DOHH2 (cell line): ENCODE results near the gene PCSK9.

Experiments
- H3F3A ChIP-seq: fragments of 200-600 bp; sonication (generic), shearing (Covaris generic); 2 replicates; pipeline ENCODE4 v1.6.0; 2016; ENCODE audit warnings: antibody characterized with exemption, mild to moderate bottlenecking; ENCODE audit not compliant: control insufficient read depth, insufficient read depth
- H3K27ac ChIP-seq: fragments of 200-600 bp; sonication (generic); 2 replicates; pipeline ENCODE4 v1.5.1; 2014; ENCODE audit warnings: low read depth, mild to moderate bottlenecking, low read length, moderate library complexity
- H3K27me3 ChIP-seq: fragments of 200-600 bp; sonication (generic); 2 replicates; pipeline ENCODE4 v1.6.1; 2014; ENCODE audit warnings: mild to moderate bottlenecking, low read length, mixed read lengths; ENCODE audit not compliant: control insufficient read depth
- H3K36me3 ChIP-seq: fragments of 200-600 bp; sonication (generic); 2 replicates; pipeline ENCODE4 v1.6.1; 2014; ENCODE audit warnings: mild to moderate bottlenecking, low read length, moderate library complexity, mixed read lengths; ENCODE audit not compliant: control insufficient read depth
- H3K4me1 ChIP-seq: fragments of 200-600 bp; sonication (generic); 2 replicates; pipeline ENCODE4 v1.6.1; 2014; ENCODE audit warnings: mild to moderate bottlenecking, low read length, mixed read lengths; ENCODE audit not compliant: control insufficient read depth
- H3K4me2 ChIP-seq: fragments of 200-600 bp; sonication (generic); 2 replicates; pipeline ENCODE4 v1.6.0; 2014; ENCODE audit warnings: mild to moderate bottlenecking, low read length, moderate library complexity
- H3K4me3 ChIP-seq: fragments of 200-600 bp; sonication (generic); 2 replicates; pipeline ENCODE4 v1.5.1; 2014; ENCODE audit warnings: mild to moderate bottlenecking, low read length, mixed read lengths
- H3K79me2 ChIP-seq: fragments of 200-600 bp; sonication (generic); 2 replicates; pipeline ENCODE4 v1.6.1; 2014; ENCODE audit warnings: mild to moderate bottlenecking, low read length, mixed read lengths; ENCODE audit not compliant: control insufficient read depth
- H3K9me2 ChIP-seq: fragments of 200-600 bp; sonication (generic); replicated peaks from 2 replicates; pipeline ENCODE4 v1.6.1; 2014; ENCODE audit warnings: mild to moderate bottlenecking, low read length, mixed read lengths; ENCODE audit not compliant: control insufficient read depth
- H3K9me3 ChIP-seq: fragments of 200-600 bp; sonication (generic); 2 replicates; pipeline ENCODE4 v1.6.1; 2014; ENCODE audit warnings: antibody characterized with exemption, low read length, mixed read lengths; ENCODE audit not compliant: control insufficient read depth, insufficient read depth
- H4K20me1 ChIP-seq: fragments of 200-600 bp; sonication (generic); 2 replicates; pipeline ENCODE4 v1.6.0; 2014; ENCODE audit warnings: low read depth, mild to moderate bottlenecking, antibody characterized with exemption, low read length, moderate library complexity; ENCODE audit not compliant: control insufficient read depth, insufficient read depth
- EZH2phosphoT487 ChIP-seq: fragments of 200-600 bp; sonication (generic); IDR thresholded peaks from 2 replicates; pipeline ENCODE4 v1.6.1; 2017; ENCODE audit warnings: borderline replicate concordance, mild to moderate bottlenecking, antibody characterized with exemption, low read length, moderate library complexity, mixed read lengths
- TF ChIP-seq, protein P1 (sequence below): fragments of 200-600 bp; sonication (generic); IDR thresholded peaks from one replicate; pipeline ENCODE4 v1.5.1; 2014; ENCODE audit warnings: antibody characterized with exemption, mild to moderate bottlenecking, low read depth, low read length; ENCODE audit not compliant: poor library complexity, severe bottlenecking

PCSK9 gene

DNA sequence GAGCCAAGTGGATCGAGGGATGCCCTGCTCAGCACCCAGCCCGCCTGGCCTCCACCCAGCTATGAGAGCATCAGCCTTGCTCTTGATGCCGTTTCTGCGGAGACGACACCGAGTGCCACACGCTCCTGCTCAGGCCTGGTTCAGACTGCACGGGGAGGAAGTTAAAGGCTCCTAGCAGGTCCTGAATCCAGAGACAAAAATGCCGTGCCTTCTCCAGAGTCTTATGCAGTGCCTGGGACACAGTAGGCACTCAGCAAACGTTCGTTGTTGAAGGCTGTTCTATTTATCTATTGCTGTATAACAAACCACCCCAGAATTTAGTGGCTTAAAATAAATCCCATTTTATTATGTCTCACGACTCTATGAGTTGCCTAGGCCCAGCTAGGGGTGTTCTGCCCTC, 47.4 kb upstream of the PCSK9 start:
- TF ChIP-seq, protein P1, sequence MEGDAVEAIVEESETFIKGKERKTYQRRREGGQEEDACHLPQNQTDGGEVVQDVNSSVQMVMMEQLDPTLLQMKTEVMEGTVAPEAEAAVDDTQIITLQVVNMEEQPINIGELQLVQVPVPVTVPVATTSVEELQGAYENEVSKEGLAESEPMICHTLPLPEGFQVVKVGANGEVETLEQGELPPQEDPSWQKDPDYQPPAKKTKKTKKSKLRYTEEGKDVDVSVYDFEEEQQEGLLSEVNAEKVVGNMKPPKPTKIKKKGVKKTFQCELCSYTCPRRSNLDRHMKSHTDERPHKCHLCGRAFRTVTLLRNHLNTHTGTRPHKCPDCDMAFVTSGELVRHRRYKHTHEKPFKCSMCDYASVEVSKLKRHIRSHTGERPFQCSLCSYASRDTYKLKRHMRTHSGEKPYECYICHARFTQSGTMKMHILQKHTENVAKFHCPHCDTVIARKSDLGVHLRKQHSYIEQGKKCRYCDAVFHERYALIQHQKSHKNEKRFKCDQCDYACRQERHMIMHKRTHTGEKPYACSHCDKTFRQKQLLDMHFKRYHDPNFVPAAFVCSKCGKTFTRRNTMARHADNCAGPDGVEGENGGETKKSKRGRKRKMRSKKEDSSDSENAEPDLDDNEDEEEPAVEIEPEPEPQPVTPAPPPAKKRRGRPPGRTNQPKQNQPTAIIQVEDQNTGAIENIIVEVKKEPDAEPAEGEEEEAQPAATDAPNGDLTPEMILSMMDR = no peak
- no peak for TF ChIP-seq EZH2phosphoT487
- Histone ChIP-seq H3K9me3 (no peaks in the 10 kb centered on the region), H3K4me2 (no peak overlapping the region), H3K4me1 (no peaks in the 10 kb centered on the region), H3K79me2 (no peaks in the 10 kb centered on the region), H3K36me3 (no peaks in the 10 kb centered on the region), H3K27ac (no peak overlapping the region), H3K27me3 (peaks cover 3% of the 10 kb centered on the region; the same call in 1 of the 2 replicates), H4K20me1 (no peaks in the 10 kb centered on the region), H3F3A (no peaks in the 10 kb centered on the region), H3K4me3 (no peak overlapping the region), H3K9me2 (no peaks in the 10 kb centered on the region)

GRCh38 chr1:54993140-54993539, 46.2 kb upstream of the PCSK9 start:
- H3K4me2 ChIP-seq = no peak overlapping the region
- no peaks in the 10 kb centered on the region for H3K9me2 ChIP-seq
- no peaks in the 10 kb centered on the region for H3K9me3 ChIP-seq
- H3F3A ChIP-seq = no peaks in the 10 kb centered on the region
- no peaks in the 10 kb centered on the region for H3K4me1 ChIP-seq
- H3K4me3 ChIP-seq = no peak overlapping the region
- H3K79me2 ChIP-seq = no peaks in the 10 kb centered on the region
- H4K20me1 ChIP-seq = no peaks in the 10 kb centered on the region
- TF ChIP-seq, protein P1 = no peak
- no peak for TF ChIP-seq EZH2phosphoT487
- H3K36me3 ChIP-seq = no peaks in the 10 kb centered on the region
- peaks cover 9% of the 10 kb centered on the region; the same call in 1 of the 2 replicates for H3K27me3 ChIP-seq
- H3K27ac ChIP-seq = no peak overlapping the region

GRCh38 chr1:54994355-54994990, 44.9 kb upstream of the PCSK9 start:
- Histone ChIP-seq H4K20me1 (no peaks in the 10 kb centered on the region), H3K4me2 (no peak overlapping the region)

More at GRCh38 chr1:54994355-54994990, 44.9 kb upstream of the PCSK9 start:
- Histone ChIP-seq H3K27me3 (peaks cover 9% of the 10 kb centered on the region; the same call in 1 of the 2 replicates), H3K9me2 (no peaks in the 10 kb centered on the region), H3K4me3 (no peak overlapping the region), H3K9me3 (no peaks in the 10 kb centered on the region), H3K36me3 (no peaks in the 10 kb centered on the region), H3K4me1 (no peaks in the 10 kb centered on the region), H3K27ac (no peak overlapping the region), H3K79me2 (no peaks in the 10 kb centered on the region), H3F3A (no peaks in the 10 kb centered on the region)
- TF ChIP-seq EZH2phosphoT487 = no peak
- TF ChIP-seq, protein P1 = no peak
